ENCODE results near the gene HNRNPR. TPM values are rescaled to one million over a fixed set of nuclear protein-coding genes. Genes with fewer than 3 reads are reported as not detected.

HNRNPR gene
- total and polyA plus RNA-seq, 9 of the 15 experiments (the other 6 are each of a cell fraction or from before 2014, with no cell fraction given) = 80.9 to 372 (median 301) TPM

- TF ChIP-seq HDAC6 (IDR thresholded peaks at IDR 0.05; ENCODE audit: low read depth, low read length) (no peak), ZNF3 (CRISPR knock-in tag; IDR thresholded peaks at IDR 0.05) (no peak), SRSF7 (optimal IDR thresholded peaks at IDR 0.05; ENCODE audit: low read depth, low read length) (no peak), MCM7 (IDR thresholded peaks at IDR 0.05) (no peak), SOX6 (IDR thresholded peaks at IDR 0.05) (0 out of 2 replicates have a peak, but pooled peaks have one; percentile 60), SMARCA5 (IDR thresholded peaks at IDR 0.05) (peak; percentile 10; the same call in 1 of the 2 replicates), HDAC8 (tag; IDR thresholded peaks at IDR 0.05) (no peak), ZC3H8 (IDR thresholded peaks at IDR 0.05) (no peak), LCOR (CRISPR knock-in tag; IDR thresholded peaks at IDR 0.05) (peak; percentile 65; the same call in 1 of the 2 replicates), TCF3 (CRISPR knock-in tag; IDR thresholded peaks at IDR 0.05) (no peak), SMAD1 (IDR thresholded peaks at IDR 0.05; ENCODE audit: low read depth, low read length, partially characterized antibody) (peak; percentile 47), ZBTB40 (IDR thresholded peaks at IDR 0.05) (peak; percentile 21; the same call in 1 of the 2 replicates), ZBTB40 (CRISPR knock-in tag; IDR thresholded peaks at IDR 0.05) (no peak), GTF2E2 (tag; IDR thresholded peaks at IDR 0.05) (no peak; the same call in none of the 2 replicates), BACH1 (tag; IDR thresholded peaks at IDR 0.05) (no peak), MTA3 (IDR thresholded peaks at IDR 0.05; ENCODE audit: borderline replicate concordance) (no peak), NKRF (IDR thresholded peaks at IDR 0.05; ENCODE audit: borderline replicate concordance) (no peak)
Measured at GRCh38 chr1:23369335-23370013, 25.4 kb upstream of the HNRNPR start, which contains the start of gene ZNF436 (continued).

Measured in K562 (cell line).